Activated B cell treated with CpG ODN at 0.5 μM for 24 hours (primary cell): Measurements from ENCODE around the gene TSR2. TPM values are rescaled to one million over a fixed set of nuclear protein-coding genes. Genes with fewer than 3 reads are reported as not detected.

Experiments
- ATAC-seq: fragments of 200-7000 bp; cut with Tn5 transposase; one replicate; pipeline ENCODE4 v1.10.0; 2021; ENCODE audit warnings: low read depth, mild to moderate bottlenecking, moderate library complexity
- CTCF ChIA-PET: fragments of 350-600 bp; sonication (Branson Sonifier 250); formaldehyde crosslinking; loops from one replicate; lab custom pipeline; 2021; ENCODE audit warnings: antibody characterized with exemption; lab: Charles Lee
- POLR2A ChIA-PET: fragments of 350-600 bp; sonication (Branson Sonifier 250); formaldehyde crosslinking; loops from one replicate; lab custom pipeline; 2021; ENCODE audit warnings: antibody characterized with exemption; lab: Charles Lee
- DNase-seq: peaks from one replicate; pipeline ENCODE4 v3.0.0; 2022
- H3K27ac Mint-ChIP-seq: one replicate; pipeline ENCODE4 v1.8.0; 2020; ENCODE audit warnings: mixed read lengths
- H3K27me3 Mint-ChIP-seq: one replicate; pipeline ENCODE4 v1.8.0; 2021; ENCODE audit warnings: mixed read lengths
- H3K36me3 Mint-ChIP-seq: one replicate; pipeline ENCODE4 v1.8.0; 2021; ENCODE audit warnings: low read depth, mixed read lengths
- H3K4me1 Mint-ChIP-seq: one replicate; pipeline ENCODE4 v1.8.0; 2021; ENCODE audit warnings: mixed read lengths
- H3K4me3 Mint-ChIP-seq: one replicate; pipeline ENCODE4 v1.8.0; 2020; ENCODE audit warnings: mild to moderate bottlenecking, mixed read lengths
- H3K9me3 Mint-ChIP-seq: one replicate; pipeline ENCODE4 v1.8.0; 2020; ENCODE audit warnings: mixed read lengths
- CTCF ChIP-seq: fragments of 200-600 bp; IDR thresholded peaks from one replicate; pipeline ENCODE4 v1.8.0; 2022; ENCODE audit warnings: antibody characterized with exemption, mild to moderate bottlenecking
- intact Hi-C: fragments of 100-400 bp; cut with micrococcal nuclease; formaldehyde crosslinking; loops from one replicate; pipeline ENCODE4 v1.15.1; 2024
- total RNA-seq: library from RNA; stranded (reverse); gene quantifications from 2 replicates; pipeline ENCODE4 v1.2.3, GENCODE V29; 2022

The TSR2 gene
- total RNA-seq, 1 donor from 2014 or later = 35.9 TPM

- intact Hi-C loops = loop anchor here (5.0 to 10.0 kb wide), 3 partner anchors 560 to 1273 kb away; partner anchors contain the start of genes APEX2 and RRAGB
- H3K9me3 Mint-ChIP-seq = no peaks in the 10 kb centered on the region
- no peaks in the 10 kb centered on the region for H3K27me3 Mint-ChIP-seq
- H3K4me3 Mint-ChIP-seq = no peak overlapping the region
- DNase-seq (no peak), ATAC-seq (no peak)
- ChIA-PET CTCF (no interaction called here), POLR2A (no interaction called here)
- H3K36me3 Mint-ChIP-seq = peaks cover 35% of the 10 kb centered on the region
- H3K4me1 Mint-ChIP-seq = peaks cover 28% of the 10 kb centered on the region
- no peak for TF ChIP-seq CTCF
- H3K27ac Mint-ChIP-seq = no peak overlapping the region
Observed at GRCh38 chrX:54444752-54445151, 4.5 kb downstream of the TSR2 start.

GRCh38 chrX:54446084-54446483, 5.9 kb downstream of the TSR2 start:
- DNase-seq (no peak), ATAC-seq (no peak)
- TF ChIP-seq CTCF = no peak
- intact Hi-C loops = loop anchor here (10.0 kb wide), 1 partner anchor 559 kb away; the partner anchor contains the start of gene APEX2
- ChIA-PET CTCF (no interaction called here), POLR2A (no interaction called here)
- Mint-ChIP-seq H3K27ac (no peak overlapping the region), H3K4me3 (no peak overlapping the region), H3K4me1 (peaks cover 18% of the 10 kb centered on the region), H3K36me3 (peaks cover 31% of the 10 kb centered on the region), H3K9me3 (no peaks in the 10 kb centered on the region), H3K27me3 (no peaks in the 10 kb centered on the region)

- DNase-seq (no peak), ATAC-seq (no peak)
- Mint-ChIP-seq H3K27me3 (no peaks in the 10 kb centered on the region), H3K9me3 (no peaks in the 10 kb centered on the region), H3K4me1 (peaks cover 4% of the 10 kb centered on the region), H3K27ac (no peak overlapping the region), H3K4me3 (no peak overlapping the region), H3K36me3 (peaks cover 26% of the 10 kb centered on the region)
- no peak for TF ChIP-seq CTCF
- POLR2A ChIA-PET = no interaction called here
- CTCF ChIA-PET = no interaction called here
- intact Hi-C loops = loop anchor here (10.0 kb wide), 1 partner anchor 557 kb away; the partner anchor contains the start of gene APEX2
Observed at GRCh38 chrX:54447461-54447860, 7.3 kb downstream of the TSR2 start.

GRCh38 chrX:54449929-54450328, 9.7 kb downstream of the TSR2 start:
- H3K4me1 Mint-ChIP-seq = no peaks in the 10 kb centered on the region
- H3K36me3 Mint-ChIP-seq = peaks cover 8% of the 10 kb centered on the region
- TF ChIP-seq CTCF = no peak
- no peaks in the 10 kb centered on the region for H3K9me3 Mint-ChIP-seq
- no peak overlapping the region for H3K27ac Mint-ChIP-seq
- intact Hi-C loops = loop anchor here (10.0 kb wide), 1 partner anchor 555 kb away; the partner anchor contains the start of gene APEX2
- no peak overlapping the region for H3K4me3 Mint-ChIP-seq
- DNase-seq = no peak
- CTCF ChIA-PET = no interaction called here
- POLR2A ChIA-PET = no interaction called here
- H3K27me3 Mint-ChIP-seq = no peaks in the 10 kb centered on the region
- ATAC-seq = no peak

- TF ChIP-seq CTCF = no peak
- no peaks in the 10 kb centered on the region for H3K9me3 Mint-ChIP-seq
- no peaks in the 10 kb centered on the region for H3K27me3 Mint-ChIP-seq
- ChIA-PET CTCF (no interaction called here), POLR2A (no interaction called here)
- no peak overlapping the region for H3K27ac Mint-ChIP-seq
- H3K36me3 Mint-ChIP-seq = no peaks in the 10 kb centered on the region
- H3K4me1 Mint-ChIP-seq = no peaks in the 10 kb centered on the region
- ATAC-seq (no peak), DNase-seq (no peak)
- intact Hi-C loops = no loop called here
- H3K4me3 Mint-ChIP-seq = no peak overlapping the region
Observed at GRCh38 chrX:54452920-54453319, 12.7 kb downstream of the TSR2 start.
